Ovary (tissue), 9 donors: ENCODE data around the gene HS1BP3. TPM values are rescaled to one million over a fixed set of nuclear protein-coding genes. Genes with fewer than 3 reads are reported as not detected.

ENCODE experiments used
- DNase-seq, 5 donors: peaks; one replicate each; pipeline ENCODE4 v3.0.0-alpha.2; 2019 to 2020
- H3K27ac ChIP-seq, 2 donors: fragments of 200-600 bp; one replicate each; pipeline versions ENCODE4 v1.5.1 to v1.8.0; 2019 to 2022
- H3K27me3 ChIP-seq: fragments of 200-600 bp; one replicate; pipeline ENCODE4 v1.8.0; 2022
- H3K36me3 ChIP-seq: fragments of 200-600 bp; sonication (generic); one replicate; pipeline ENCODE4 v1.5.1; 2019
- H3K4me1 ChIP-seq: one replicate; pipeline ENCODE4 v1.8.1; 2013; ENCODE audit warnings: mild to moderate bottlenecking, moderate library complexity; ENCODE audit not compliant: insufficient read depth
- H3K4me3 ChIP-seq: fragments of 200-600 bp; sonication (generic); one replicate; pipeline ENCODE4 v1.5.1; 2017
- H3K9me3 ChIP-seq, 2 donors: fragments of 200-600 bp in 1 of 2; sonication (generic) in 1 of 2; one replicate each; pipeline versions ENCODE4 v1.5.1 to v1.8.1; 2013 to 2019; ENCODE audit warnings: mild to moderate bottlenecking in 1 of 2, moderate library complexity in 1 of 2
- CTCF ChIP-seq, 3 donors: fragments of 450-650 bp in 2 of 3; fragments of 200-600 bp in 1 of 3; IDR thresholded peaks; one replicate each; pipeline versions ENCODE4 v1.5.1 to v1.8.0; 2016 to 2022; ENCODE audit warnings: antibody characterized with exemption in 3 of 3, mild to moderate bottlenecking in 1 of 3
- EP300 ChIP-seq: sonication (generic); formaldehyde crosslinking; IDR thresholded peaks from one replicate; pipeline ENCODE4 v1.6.1; 2017; ENCODE audit warnings: antibody characterized with exemption
- POLR2A ChIP-seq: fragments of 450-650 bp; IDR thresholded peaks from one replicate; pipeline ENCODE4 v1.6.1; 2017; ENCODE audit warnings: antibody characterized with exemption, mild to moderate bottlenecking, moderate library complexity
- WGBS, 3 donors: extraction: QIAGEN DNeasy Blood & Tissue Kit in 1 of 3; methylation state at CpG; one replicate each; pipeline versions ENCODE4 v1.1.5 to v1.1.7; 2013 to 2017; 5-methylcytosine and 5-hydroxymethylcytosine counted together
- intact Hi-C, 4 donors: fragments of 100-400 bp; cut with DNase I; formaldehyde crosslinking; loops; one replicate each; pipeline versions ENCODE4 v1.11.0 to v1.15.1; 2022 to 2023
- polyA plus RNA-seq, 2 donors: library from polyadenylated mRNA; stranded (reverse); fragments of 200-250 nt in 1 of 2; fragments of 350-450 nt in 1 of 2; fragmentation: Illumina TruSeq in 1 of 2; extraction: RNeasy Lipid Tissue Mini Kit (QIAGEN cat#74804) in 1 of 2; gene quantifications; one replicate each; pipeline ENCODE4 v1.2.3, GENCODE V29; 2013 to 2014
- total RNA-seq, 7 donors: library from RNA; depleted of rRNA in 2 of 7; stranded (reverse); fragments of >200 nt in 2 of 7; fragmentation: NEBNext Ultra II Directional in 3 of 7; extraction: Animal tissue kit (Norgen Biotek cat#: 25700) in 3 of 7; gene quantifications; one replicate each; pipeline versions ENCODE4 v1.1.0 to v1.2.4, GENCODE V29; 2016 to 2023
- donor health status: DM: no; HTN: no; CAD: no; lungs with moderate emphysema.
- donor health status: DM: no; HTN: no; CAD: no.
- donor health status: Bipolar disorder and iron deficiency.
- donor health status: DM: yes; HTN: yes; CAD: no.
- donor health status: DM: no; HTN: no; CAD: no.
- donor health status: DM: yes; HTN: yes; CAD: no.

The HS1BP3 gene
- total and polyA plus RNA-seq, 9 donors: 12.0 to 24.4 (median 22.2) TPM

- peak; percentile 14 to 41 (median 22) for DNase-seq
- Histone ChIP-seq H3K4me1 (peaks cover 41% of the 10 kb centered on the region), H3K9me3 (no peaks in the 10 kb centered on the region), H3K36me3 (no peaks in the 10 kb centered on the region), H3K27me3 (no peaks in the 10 kb centered on the region), H3K4me3 (no peak overlapping the region), H3K27ac (peak overlapping the region; percentile 39 to 63)
- intact Hi-C loops: loop anchor here in 2 of 4 donors (5.0 to 10.0 kb wide), 2 partner anchors 141 to 148 kb away; partner anchors contain the start of gene RHOB (in 1 of the 2)
- TF ChIP-seq POLR2A (no peak), EP300 (no peak), CTCF (IDR thresholded peaks at IDR 0.05) (no peak)
- 84 to 88% (median 86%) methylated on average over 13 to 14 of the region's 14 CpGs for WGBS, 3 donors
Measured at GRCh38 chr2:20595439-20596192, 55.3 kb downstream of the HS1BP3 start.

- intact Hi-C loops: loop anchor here in 2 of 4 donors (5.0 to 10.0 kb wide), 2 partner anchors 140 to 148 kb away; partner anchors contain the start of gene RHOB (in 1 of the 2)
- H3K9me3 ChIP-seq: no peaks in the 10 kb centered on the region
- H3K27ac ChIP-seq: peak overlapping the region in 1 of 2 donors; percentile 39
- peak; percentile 6 to 32 (median 17) for DNase-seq
- H3K27me3 ChIP-seq: no peaks in the 10 kb centered on the region
- 89 to 92% (median 90%) methylated on average over 8 of the region's 8 CpGs for WGBS, 3 donors
- no peaks in the 10 kb centered on the region for H3K36me3 ChIP-seq
- H3K4me3 ChIP-seq: no peak overlapping the region
- TF ChIP-seq CTCF (IDR thresholded peaks at IDR 0.05) (no peak), EP300 (no peak), POLR2A (no peak)
- H3K4me1 ChIP-seq: peaks cover 41% of the 10 kb centered on the region
Measured at GRCh38 chr2:20594957-20595356, 55.9 kb downstream of the HS1BP3 start.

- no peaks in the 10 kb centered on the region for H3K27me3 ChIP-seq
- H3K4me3 ChIP-seq: no peak overlapping the region
- H3K9me3 ChIP-seq: no peaks in the 10 kb centered on the region
- TF ChIP-seq POLR2A: no peak
- TF ChIP-seq CTCF (IDR thresholded peaks at IDR 0.05): no peak
- TF ChIP-seq EP300: no peak
- WGBS, 3 donors: 95 to 98% (median 97%) methylated on average over 6 of the region's 6 CpGs
- intact Hi-C loops: loop anchor here in 1 of 4 donors (10.0 kb wide), 1 partner anchor 139 kb away; no protein-coding TSS in a partner anchor
- peak overlapping the region; percentile 37 to 41 for H3K27ac ChIP-seq
- peaks cover 41% of the 10 kb centered on the region for H3K4me1 ChIP-seq
- peak in 2 of 5 donors; percentile 14 to 16 for DNase-seq
- H3K36me3 ChIP-seq: no peaks in the 10 kb centered on the region
Measured at GRCh38 chr2:20594048-20594750, 56.7 kb downstream of the HS1BP3 start.
